Adrenal gland (tissue), 12 donors: Measurements from ENCODE around the gene ULK3. TPM values are rescaled to one million over a fixed set of nuclear protein-coding genes. Genes with fewer than 3 reads are reported as not detected.

Experiments
- DNase-seq, 7 donors: peaks; one replicate each; pipeline ENCODE4 v3.0.0-alpha.2; 2019 to 2020
- H3K27ac ChIP-seq, 5 donors: fragments of 200-600 bp; sonication (generic) in 4 of 5; 1 replicate in 3 of 5; 2 replicates in 2 of 5; pipeline versions ENCODE4 v1.5.1 to v1.8.0; 2016 to 2020; ENCODE audit warnings: mild to moderate bottlenecking in 1 of 5
- H3K27me3 ChIP-seq: fragments of 200-600 bp; 2 replicates; pipeline ENCODE4 v1.8.0; 2021
- H3K36me3 ChIP-seq, 2 donors: fragments of 200-600 bp; replicated peaks in 1 of 2; 1 replicate in 1 of 2; 2 replicates in 1 of 2; pipeline versions ENCODE4 v1.5.1 to v1.8.0; 2018 to 2022
- H3K4me1 ChIP-seq, 2 donors: fragments of 200-600 bp; replicated peaks in 1 of 2; 1 replicate in 1 of 2; 2 replicates in 1 of 2; pipeline versions ENCODE4 v1.5.1 to v1.8.0; 2018 to 2021
- H3K4me3 ChIP-seq, 4 donors: fragments of 200-600 bp; sonication (generic) in 3 of 4; one replicate each; pipeline ENCODE4 v1.5.1; 2016 to 2018
- H3K9me3 ChIP-seq, 3 donors: fragments of 200-600 bp; sonication (generic) in 1 of 3; replicated peaks in 1 of 3; 1 replicate in 2 of 3; 2 replicates in 1 of 3; pipeline versions ENCODE4 v1.5.1 to v1.8.0; 2016 to 2021
- CTCF ChIP-seq, 6 experiments: fragments of 450-650 bp in 4 of 6; fragments of 200-600 bp in 2 of 6; sonication (generic) in 1 of 6; IDR thresholded peaks; 1 replicate in 5 of 6; 2 replicates in 1 of 6; pipeline versions ENCODE4 v1.5.1 to v1.8.0; 2016 to 2021; ENCODE audit warnings: antibody characterized with exemption in 6 of 6, mild to moderate bottlenecking in 2 of 6, moderate library complexity in 1 of 6
- POLR2A ChIP-seq, 2 donors: fragments of 450-650 bp; IDR thresholded peaks; one replicate each; pipeline ENCODE4 v1.6.1; 2017; ENCODE audit warnings: antibody characterized with exemption in 2 of 2, mild to moderate bottlenecking in 2 of 2, moderate library complexity in 1 of 2
- WGBS, 4 donors: extraction: QIAGEN DNeasy Blood & Tissue Kit in 2 of 4; methylation state at CpG; one replicate each; pipeline versions ENCODE4 v1.1.5 to v1.1.7; 2013 to 2017; 5-methylcytosine and 5-hydroxymethylcytosine counted together
- intact Hi-C, 2 donors: fragments of 100-400 bp; cut with DNase I; formaldehyde crosslinking; loops; one replicate each; pipeline versions ENCODE4 v1.14.1 to v1.15.0; 2022 to 2023
- polyA plus RNA-seq, 3 donors: library from polyadenylated mRNA; stranded (reverse); fragments of 200-250 nt in 2 of 3; fragments of 350-450 nt in 1 of 3; fragmentation: Illumina TruSeq in 1 of 3; extraction: RNeasy Lipid Tissue Mini Kit (QIAGEN cat#74804) in 1 of 3; gene quantifications; one replicate each; pipeline ENCODE4 v1.2.3, GENCODE V29; 2013 to 2014
- total RNA-seq, 9 donors: library from RNA; depleted of rRNA in 4 of 9; stranded (reverse); fragments of >200 nt in 4 of 9; fragments of 120-200 nt in 1 of 9; fragmentation: NEBNext Ultra II Directional in 1 of 9; extraction: Animal tissue kit (Norgen Biotek cat#: 25700) in 1 of 9; gene quantifications; one replicate each; pipeline versions ENCODE4 v1.1.0 to v1.2.4, GENCODE V29; 2013 to 2023
- donor health status: healthy with polysubstance abuse.
- donor health status: Bipolar disorder and iron deficiency.
- donor health status: DM: yes; HTN: yes; CAD: no.
- donor health status: DM: no; HTN: no; CAD: no.
- donor health status: DM: no; HTN: no; CAD: no.
- donor health status: DM: yes; HTN: yes; CAD: no.

The ULK3 gene
- total and polyA plus RNA-seq, 12 donors: 21.7 to 126 (median 52.5) TPM

DNA sequence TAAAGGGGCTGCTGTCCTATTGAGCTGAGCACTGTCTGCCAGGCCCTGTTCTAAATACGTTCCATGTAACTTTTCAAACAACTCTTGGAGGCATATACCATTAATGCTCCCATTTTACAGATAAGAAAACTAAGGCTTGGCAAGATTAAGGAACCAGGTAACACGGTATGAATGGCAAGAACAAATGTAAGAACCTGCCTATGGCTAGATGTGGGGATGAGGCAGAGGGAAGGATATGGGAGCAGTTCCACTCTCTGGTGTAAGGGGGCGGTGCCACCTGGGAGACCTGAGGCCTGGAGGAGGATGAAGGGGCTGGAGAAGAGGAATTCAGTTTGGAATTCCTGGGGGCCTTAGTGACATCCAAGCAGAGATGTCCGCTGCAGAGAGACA is 34.1 kb downstream of the ULK3 start:
- no peaks in the 10 kb centered on the region for H3K27me3 ChIP-seq
- intact Hi-C loops: no loop called here
- no peak overlapping the region for H3K4me3 ChIP-seq
- 75 to 78% (median 77%) methylated on average over 4 of the region's 4 CpGs for WGBS, 4 donors
- no peaks in the 10 kb centered on the region for H3K9me3 ChIP-seq
- DNase-seq: no peak
- peaks cover 0 to 3% of the 10 kb centered on the region in 2 donors for H3K36me3 ChIP-seq
- H3K4me1 ChIP-seq: peaks cover 5 to 7% of the 10 kb centered on the region in 2 donors
- no peak overlapping the region for H3K27ac ChIP-seq
- TF ChIP-seq POLR2A (IDR thresholded peaks at IDR 0.05): no peak
- TF ChIP-seq CTCF (IDR thresholded peaks at IDR 0.05): no peak

DNA sequence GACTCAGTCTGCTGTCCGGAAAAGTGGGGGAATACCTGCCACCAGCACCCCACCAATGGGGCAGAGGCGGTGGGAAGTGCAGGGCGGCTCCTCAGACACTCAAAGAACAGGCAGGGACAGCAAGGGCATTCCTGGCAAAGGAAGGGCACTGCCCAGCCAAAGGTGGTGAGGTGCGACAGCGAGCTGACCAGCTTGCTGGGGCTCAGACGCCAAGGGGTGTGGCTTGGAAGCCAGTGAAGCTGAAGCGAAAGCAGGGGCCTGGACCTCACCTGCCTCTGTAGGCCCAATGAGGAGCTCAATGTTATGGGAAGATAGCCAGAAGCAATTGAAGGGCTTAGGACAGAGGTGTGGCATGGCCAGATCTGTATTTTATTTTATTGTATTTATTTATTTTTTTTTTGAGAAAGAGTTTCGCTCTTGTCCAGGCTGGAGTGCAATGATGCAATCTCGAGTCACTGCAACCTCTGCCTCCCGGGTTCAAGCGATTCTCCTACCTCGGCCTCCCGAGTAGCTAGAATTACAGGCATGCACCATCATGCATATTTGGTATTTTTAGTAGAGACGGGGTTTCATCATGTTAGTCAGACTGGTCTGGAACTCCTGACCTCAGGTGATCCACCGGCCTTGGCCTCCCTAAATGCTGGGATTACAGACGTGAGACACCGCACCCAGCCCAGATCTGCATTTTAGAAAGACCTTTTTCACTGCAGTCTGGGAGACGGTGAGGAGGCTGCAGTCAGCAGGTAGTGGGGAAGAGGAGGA is 34.7 kb downstream of the ULK3 start:
- WGBS, 4 donors: 78 to 84% (median 83%) methylated on average over 17 to 18 of the region's 18 CpGs
- no peak for DNase-seq
- Histone ChIP-seq H3K9me3 (no peaks in the 10 kb centered on the region), H3K27me3 (no peaks in the 10 kb centered on the region), H3K4me1 (peaks cover 5 to 7% of the 10 kb centered on the region in 2 donors), H3K36me3 (peaks cover 0 to 9% of the 10 kb centered on the region in 2 donors), H3K27ac (no peak overlapping the region), H3K4me3 (no peak overlapping the region)
- TF ChIP-seq CTCF (IDR thresholded peaks at IDR 0.05): no peak
- TF ChIP-seq POLR2A (IDR thresholded peaks at IDR 0.05): no peak
- intact Hi-C loops: no loop called here

GRCh38 chr15:74807282-74807681 is 35.7 kb downstream of the ULK3 start:
- H3K36me3 ChIP-seq: peaks cover 0 to 19% of the 10 kb centered on the region in 2 donors
- peaks cover 5 to 7% of the 10 kb centered on the region in 2 donors for H3K4me1 ChIP-seq
- DNase-seq: no peak
- intact Hi-C loops: no loop called here
- no peak overlapping the region for H3K4me3 ChIP-seq
- H3K27ac ChIP-seq: no peak overlapping the region
- TF ChIP-seq POLR2A (IDR thresholded peaks at IDR 0.05) (no peak), CTCF (IDR thresholded peaks at IDR 0.05) (no peak)
- WGBS, 4 donors: 13 to 33% (median 23%) methylated on average over 5 of the region's 5 CpGs
- H3K27me3 ChIP-seq: no peaks in the 10 kb centered on the region
- H3K9me3 ChIP-seq: no peaks in the 10 kb centered on the region

DNA sequence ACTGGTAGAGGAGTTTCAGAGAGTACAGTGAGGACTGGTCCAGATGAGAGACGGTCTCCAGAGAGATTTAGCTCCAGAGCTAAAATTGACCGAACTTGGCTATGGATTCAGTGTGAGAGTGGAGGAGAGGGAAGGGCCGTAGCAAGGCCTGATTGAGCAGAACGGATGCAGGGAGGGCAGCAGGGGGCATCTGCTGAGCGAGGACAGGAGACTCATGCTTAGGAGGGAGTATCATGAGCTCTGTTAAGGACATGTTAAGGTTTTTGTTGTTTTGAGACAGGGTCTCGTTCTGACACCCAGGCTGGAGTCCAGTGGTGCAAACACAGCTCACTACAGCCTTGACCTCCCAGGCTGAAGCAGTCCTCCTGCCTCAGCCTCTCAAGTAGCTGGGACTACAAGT is 38.0 kb downstream of the ULK3 start:
- intact Hi-C loops: no loop called here
- DNase-seq: no peak
- TF ChIP-seq POLR2A (IDR thresholded peaks at IDR 0.05) (no peak), CTCF (IDR thresholded peaks at IDR 0.05) (no peak)
- H3K4me1 ChIP-seq: peaks cover 5 to 7% of the 10 kb centered on the region in 2 donors
- H3K9me3 ChIP-seq: no peaks in the 10 kb centered on the region
- 72 to 85% (median 80%) methylated on average over 5 to 6 of the region's 6 CpGs for WGBS, 4 donors
- no peak overlapping the region for H3K27ac ChIP-seq
- peaks cover 0 to 33% of the 10 kb centered on the region in 2 donors for H3K36me3 ChIP-seq
- H3K4me3 ChIP-seq: no peak overlapping the region
- H3K27me3 ChIP-seq: no peaks in the 10 kb centered on the region
